Measurements from ENCODE around the gene NOM1. TPM values are rescaled to one million over a fixed set of nuclear protein-coding genes. Genes with fewer than 3 reads are reported as not detected.

NOM1 gene
- total RNA-seq, 1 experiment from 2014 or later, result 35.4 TPM

- TF ChIP-seq SRF (IDR thresholded peaks at IDR 0.05; ENCODE audit: low read depth) (no peak), ELF1 (IDR thresholded peaks at IDR 0.05; ENCODE audit: borderline replicate concordance, low read depth) (no peak), CBX3 (IDR thresholded peaks at IDR 0.05; ENCODE audit: low read depth) (no peak), YY1 (IDR thresholded peaks at IDR 0.05; ENCODE audit: extremely low read depth, insufficient replicate concordance, low read depth, low read length) (no peak), EZH2phosphoT487 (IDR thresholded peaks at IDR 0.05; ENCODE audit: borderline replicate concordance) (no peak), POLR2A (IDR thresholded peaks at IDR 0.05; ENCODE audit: borderline replicate concordance, extremely low read depth, insufficient read depth, insufficient read length) (no peak), POLR2AphosphoS5 (IDR thresholded peaks at IDR 0.05; ENCODE audit: low read depth, low read length) (no peak), SP1 (IDR thresholded peaks at IDR 0.05; ENCODE audit: low read depth) (no peak), MAX (IDR thresholded peaks at IDR 0.05) (no peak), EGR1 (IDR thresholded peaks at IDR 0.05; ENCODE audit: low read depth) (no peak), ZBTB33 (IDR thresholded peaks at IDR 0.05; ENCODE audit: extremely low read depth, insufficient replicate concordance, low read length) (no peak), ZNF274 (IDR thresholded peaks at IDR 0.05; ENCODE audit: low read depth, low read length) (no peak), CTCF (IDR thresholded peaks at IDR 0.05 in 2 of 3, conservative IDR thresholded peaks at IDR 0.05 in 1 of 3; ENCODE audit: borderline replicate concordance in 1 of 3, insufficient read depth in 1 of 3, low read depth in 2 of 3, low read length in 2 of 3) (no peak)
- no peaks in the 10 kb centered on the region for H4K20me1 ChIP-seq (ENCODE audit: insufficient read depth)
- H3K27me3 ChIP-seq (ENCODE audit: insufficient read depth, low read length), result no peaks in the 10 kb centered on the region
- H2AFZ ChIP-seq (ENCODE audit: low read depth, low read length, poor library complexity, severe bottlenecking), result no peak overlapping the region
- intact Hi-C loops (cut with micrococcal nuclease), result no loop called here
- ChIA-PET POLR2A (no interaction called here), CTCF (no interaction called here), RAD21 (ENCODE audit: low non-redundant PET in 1 of 2, low total read pairs in 2 of 2, uncharacterized antibody in 2 of 2, unreplicated experiment in 2 of 2) (no interaction called here)
- no peak for ATAC-seq
- H3K4me3 ChIP-seq (replicated peaks in 1 of 2; ENCODE audit: low read depth in 1 of 2, low read length in 2 of 2), result no peak overlapping the region
- no peaks in the 10 kb centered on the region for H3K9me2 ChIP-seq (ENCODE audit: insufficient read depth)
- no peak overlapping the region for H3K27ac ChIP-seq (ENCODE audit: low read depth, low read length)
- H3K79me2 ChIP-seq (ENCODE audit: insufficient read depth, low read length), result peaks cover 6% of the 10 kb centered on the region; the same call in 1 of the 2 replicates
- H3K9me3 ChIP-seq (ENCODE audit: control insufficient read depth in 1 of 2, insufficient read depth in 1 of 2, low read depth in 1 of 2, low read length in 2 of 2), result no peaks in the 10 kb centered on the region
- H3K36me3 ChIP-seq (ENCODE audit: control insufficient read depth in 1 of 2, insufficient read depth in 2 of 2, low read length in 2 of 2), result no peaks in the 10 kb centered on the region
- DNase-seq (ENCODE audit: low read depth, low spot score), result no peak
- H3K9ac ChIP-seq (ENCODE audit: low read length), result no peak overlapping the region
- H3K4me2 ChIP-seq (ENCODE audit: low read length), result no peak overlapping the region
- BruUV-seq (replicated peaks), result no TSS peak
- H3K4me1 ChIP-seq (ENCODE audit: control insufficient read depth in 1 of 2, insufficient read depth in 2 of 2, low read length in 2 of 2), result peaks cover 6 to 13% of the 10 kb centered on the region in 2 experiments; a peak in 3 of 4 replicates
Observed at GRCh38 chr7:157016024-157016351, 66.5 kb downstream of the NOM1 start.

Data from HCT116 (cell line).